HepG2 (cell line): ENCODE measurements around the gene NOTCH4. TPM values are rescaled to one million over a fixed set of nuclear protein-coding genes. Genes with fewer than 3 reads are reported as not detected.

ENCODE experiments used
- ARNT2 ChIP-seq: sonication (generic); formaldehyde crosslinking; IDR thresholded peaks from 2 replicates; pipeline ENCODE4 v1.8.0; 2022; ENCODE audit warnings: mild to moderate bottlenecking, low read depth, missing genetic modification reagents, moderate library complexity
- ATF2 ChIP-seq: sonication (generic); formaldehyde crosslinking; IDR thresholded peaks from 2 replicates; pipeline ENCODE4 v1.4.0; 2020; ENCODE audit warnings: missing genetic modification reagents
- CAMTA2 ChIP-seq: sonication (generic); formaldehyde crosslinking; IDR thresholded peaks from 2 replicates; pipeline ENCODE4 v1.4.0; 2020; ENCODE audit warnings: mild to moderate bottlenecking, missing genetic modification reagents, borderline replicate concordance
- ETS1 ChIP-seq: sonication (generic); formaldehyde crosslinking; IDR thresholded peaks from 2 replicates; pipeline ENCODE4 v1.4.0; 2020; ENCODE audit warnings: missing genetic modification reagents
- FOXK1 ChIP-seq: sonication (generic); formaldehyde crosslinking; IDR thresholded peaks from 2 replicates; pipeline ENCODE4 v1.4.0; 2020; ENCODE audit warnings: low read depth, missing genetic modification reagents, borderline replicate concordance
- HIVEP1 ChIP-seq: sonication (generic); formaldehyde crosslinking; IDR thresholded peaks from 2 replicates; pipeline ENCODE4 v1.4.0; 2020; ENCODE audit warnings: mild to moderate bottlenecking, missing genetic modification reagents
- HNF4A ChIP-seq: sonication (generic); formaldehyde crosslinking; IDR thresholded peaks from 2 replicates; pipeline ENCODE4 v1.4.0; 2020; ENCODE audit warnings: missing genetic modification reagents
- HOXA9 ChIP-seq: sonication (generic); formaldehyde crosslinking; IDR thresholded peaks from 2 replicates; pipeline ENCODE4 v1.8.1; 2022; ENCODE audit warnings: missing genetic modification reagents, mild to moderate bottlenecking, moderate library complexity, borderline replicate concordance
- NFKBIZ ChIP-seq: IDR thresholded peaks from 2 replicates; pipeline ENCODE4 v1.6.1; 2018; ENCODE audit warnings: missing genetic modification reagents, missing compliant biosample characterization
- NR2F1 ChIP-seq, 2 experiments: fragments of 450-650 bp in 1 of 2; formaldehyde crosslinking in 1 of 2; IDR thresholded peaks; 2 replicates each; pipeline versions ENCODE4 v1.5.0 to v1.6.1; 2016 to 2020; ENCODE audit warnings: mild to moderate bottlenecking in 1 of 2, missing compliant biosample characterization in 1 of 2, missing genetic modification reagents in 1 of 2, moderate library complexity in 1 of 2
- PAXIP1 ChIP-seq: sonication (generic); formaldehyde crosslinking; conservative IDR thresholded peaks from 2 replicates; pipeline ENCODE4 v1.4.0; 2020; ENCODE audit warnings: mild to moderate bottlenecking, missing genetic modification reagents, moderate library complexity
- PCBP2 ChIP-seq: fragments of 200-400 bp; formaldehyde crosslinking; optimal IDR thresholded peaks from 2 replicates; pipeline ENCODE3; 2018; ENCODE audit warnings: low read length, low read depth; ENCODE audit not compliant: poor library complexity, severe bottlenecking
- PPARG ChIP-seq: conservative IDR thresholded peaks from 2 replicates; pipeline ENCODE4 v1.6.1; 2016; ENCODE audit warnings: missing biosample characterization, missing genetic modification reagents
- SP2 ChIP-seq: sonication (generic); formaldehyde crosslinking; IDR thresholded peaks from 2 replicates; pipeline ENCODE4 v1.5.1; 2020; ENCODE audit warnings: mild to moderate bottlenecking, missing genetic modification reagents
- SRSF9 ChIP-seq: fragments of 200-400 bp; formaldehyde crosslinking; IDR thresholded peaks from 2 replicates; pipeline ENCODE4 v1.6.1; 2018; ENCODE audit warnings: borderline replicate concordance, mild to moderate bottlenecking, low read depth, low read length; ENCODE audit not compliant: insufficient read depth, poor library complexity, severe bottlenecking
- YEATS4 ChIP-seq: sonication (generic); formaldehyde crosslinking; IDR thresholded peaks from 2 replicates; pipeline ENCODE4 v1.4.0; 2020; ENCODE audit warnings: missing genetic modification reagents, borderline replicate concordance
- ZNF337 ChIP-seq: sonication (generic); formaldehyde crosslinking; IDR thresholded peaks from 2 replicates; pipeline ENCODE4 v1.5.1; 2020; ENCODE audit warnings: missing genetic modification reagents, low read depth, mild to moderate bottlenecking, borderline replicate concordance
- ZNF574 ChIP-seq: sonication (generic); formaldehyde crosslinking; IDR thresholded peaks from 2 replicates; pipeline ENCODE4 v1.4.0; 2020; ENCODE audit warnings: missing genetic modification reagents
- ZNF605 ChIP-seq: sonication (generic); formaldehyde crosslinking; IDR thresholded peaks from 2 replicates; pipeline ENCODE4 v1.8.0; 2022; ENCODE audit warnings: mild to moderate bottlenecking, missing genetic modification reagents
- polyA plus RNA-seq, 8 experiments: library from polyadenylated mRNA; depleted of rRNA in 3 of 8; stranded (reverse) in 7 of 8; unstranded in 1 of 8; fragments of >200 nt; fragmentation: Illumina TruSeq in 4 of 8; extraction: Trizol in 4 of 8; gene quantifications; 2 replicates each; pipeline versions ENCODE4 v1.2.1 to v1.2.3, GENCODE V29; 2011 to 2016; ENCODE audit warnings: low read depth in 4 of 8, missing spikeins in 1 of 8, mixed read lengths in 1 of 8; ENCODE audit not compliant: insufficient read depth in 1 of 8
- total RNA-seq, 5 experiments: library from RNA; depleted of rRNA; stranded (reverse); fragments of >200 nt; fragmentation: Illumina TruSeq; extraction: Trizol; gene quantifications; 2 replicates each; pipeline ENCODE4 v1.2.3, GENCODE V29; 2016; ENCODE audit warnings: low read depth in 1 of 5

Gene NOTCH4
- total and polyA plus RNA-seq, 2 of the 13 experiments (the other 11 are each of a cell fraction or from before 2014, with no cell fraction given): 0.51 to 0.83 TPM

GRCh38 chr6:32177788-32178546 lies 45.9 kb downstream of the NOTCH4 start, which contains the start of gene RNF5 (continued):
- peak; percentile 79 for TF ChIP-seq PAXIP1 (CRISPR knock-in tag)
- peak; percentile 41; the same call in 1 of the 2 replicates for TF ChIP-seq ZNF605 (CRISPR knock-in tag)
- TF ChIP-seq HIVEP1 (CRISPR knock-in tag): no peak
- TF ChIP-seq CAMTA2 (CRISPR knock-in tag): no peak
- TF ChIP-seq NR2F1 (CRISPR knock-in tag; IDR thresholded peaks at IDR 0.05): no peak
- TF ChIP-seq SP2 (CRISPR knock-in tag): peak; percentile 96
- TF ChIP-seq ZNF574 (CRISPR knock-in tag): peak; percentile 40; the same call in 1 of the 2 replicates
- TF ChIP-seq YEATS4: peak; percentile 59
- 0 out of 2 replicates have a peak, but pooled peaks have one; percentile 38 for TF ChIP-seq ARNT2 (CRISPR knock-in tag)
- TF ChIP-seq ATF2 (CRISPR knock-in tag): peak; percentile 29; the same call in 1 of the 2 replicates
- TF ChIP-seq FOXK1 (CRISPR knock-in tag): peak; percentile 78
- TF ChIP-seq ZNF337: no peak; the same call in 1 of the 2 replicates
- no peak for TF ChIP-seq PCBP2
- no peak for TF ChIP-seq SRSF9
- peak; percentile 77 for TF ChIP-seq HNF4A (CRISPR knock-in tag)
- no peak for TF ChIP-seq HOXA9 (CRISPR knock-in tag)
- TF ChIP-seq PPARG: no peak
- peak; percentile 33; the same call in 1 of the 2 replicates for TF ChIP-seq NFKBIZ (CRISPR knock-in tag)
- no peak for TF ChIP-seq ETS1
